ENCODE data around the gene HOXB5. TPM values are rescaled to one million over a fixed set of nuclear protein-coding genes. Genes with fewer than 3 reads are reported as not detected.

HOXB5 gene
- total RNA-seq, 4 donors from 2014 or later = 0.72 to 3.3 (median 1.4) TPM

DNA sequence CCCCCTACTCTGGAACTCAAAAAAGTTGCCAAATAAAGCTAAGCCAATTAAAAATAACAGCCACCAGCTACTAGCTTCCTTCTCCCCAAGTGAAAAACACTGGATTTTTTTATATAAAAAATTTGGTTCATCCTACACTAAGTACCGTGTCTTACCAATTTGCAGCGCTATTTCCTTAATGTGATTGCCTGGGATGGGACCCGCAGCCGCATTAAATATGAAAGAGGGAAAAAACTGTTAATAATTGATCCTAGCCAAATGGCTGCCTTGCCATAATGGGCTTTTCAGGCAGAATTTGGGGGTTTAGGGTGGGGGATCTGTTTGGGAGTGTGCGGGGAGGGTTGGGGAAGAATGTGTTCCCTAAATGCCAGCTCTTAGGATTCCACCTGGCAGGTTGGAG is 30.5 kb upstream of the HOXB5 start:
- TF ChIP-seq, protein P1, sequence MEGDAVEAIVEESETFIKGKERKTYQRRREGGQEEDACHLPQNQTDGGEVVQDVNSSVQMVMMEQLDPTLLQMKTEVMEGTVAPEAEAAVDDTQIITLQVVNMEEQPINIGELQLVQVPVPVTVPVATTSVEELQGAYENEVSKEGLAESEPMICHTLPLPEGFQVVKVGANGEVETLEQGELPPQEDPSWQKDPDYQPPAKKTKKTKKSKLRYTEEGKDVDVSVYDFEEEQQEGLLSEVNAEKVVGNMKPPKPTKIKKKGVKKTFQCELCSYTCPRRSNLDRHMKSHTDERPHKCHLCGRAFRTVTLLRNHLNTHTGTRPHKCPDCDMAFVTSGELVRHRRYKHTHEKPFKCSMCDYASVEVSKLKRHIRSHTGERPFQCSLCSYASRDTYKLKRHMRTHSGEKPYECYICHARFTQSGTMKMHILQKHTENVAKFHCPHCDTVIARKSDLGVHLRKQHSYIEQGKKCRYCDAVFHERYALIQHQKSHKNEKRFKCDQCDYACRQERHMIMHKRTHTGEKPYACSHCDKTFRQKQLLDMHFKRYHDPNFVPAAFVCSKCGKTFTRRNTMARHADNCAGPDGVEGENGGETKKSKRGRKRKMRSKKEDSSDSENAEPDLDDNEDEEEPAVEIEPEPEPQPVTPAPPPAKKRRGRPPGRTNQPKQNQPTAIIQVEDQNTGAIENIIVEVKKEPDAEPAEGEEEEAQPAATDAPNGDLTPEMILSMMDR (IDR thresholded peaks at IDR 0.05) = no peak
- DNase-seq (ENCODE audit: low spot score) (no peak), ATAC-seq (ENCODE audit: low FRiP score) (no peak)

DNA sequence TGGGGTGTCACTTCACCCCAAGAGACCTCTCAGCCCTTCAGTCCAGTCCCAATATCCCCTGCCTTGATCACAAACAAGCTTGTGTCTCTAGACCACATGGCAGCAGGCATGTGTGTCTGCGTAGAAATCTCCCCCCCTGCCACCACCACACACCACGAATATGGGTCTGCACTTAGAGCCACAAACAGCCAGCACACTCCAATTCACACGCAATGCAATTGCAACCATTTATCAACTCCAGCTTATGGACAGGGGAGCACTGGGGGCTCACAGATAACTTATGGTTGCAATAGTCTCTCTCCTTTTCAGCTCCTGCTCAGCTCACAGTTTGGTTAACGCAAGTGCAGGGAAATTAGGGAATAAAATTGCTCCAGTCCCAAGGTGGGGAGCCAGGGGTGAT is 30.0 kb upstream of the HOXB5 start:
- TF ChIP-seq, protein P1 (IDR thresholded peaks at IDR 0.05) = no peak
- no peak for DNase-seq (ENCODE audit: low spot score)
- no peak for ATAC-seq (ENCODE audit: low FRiP score)

DNA sequence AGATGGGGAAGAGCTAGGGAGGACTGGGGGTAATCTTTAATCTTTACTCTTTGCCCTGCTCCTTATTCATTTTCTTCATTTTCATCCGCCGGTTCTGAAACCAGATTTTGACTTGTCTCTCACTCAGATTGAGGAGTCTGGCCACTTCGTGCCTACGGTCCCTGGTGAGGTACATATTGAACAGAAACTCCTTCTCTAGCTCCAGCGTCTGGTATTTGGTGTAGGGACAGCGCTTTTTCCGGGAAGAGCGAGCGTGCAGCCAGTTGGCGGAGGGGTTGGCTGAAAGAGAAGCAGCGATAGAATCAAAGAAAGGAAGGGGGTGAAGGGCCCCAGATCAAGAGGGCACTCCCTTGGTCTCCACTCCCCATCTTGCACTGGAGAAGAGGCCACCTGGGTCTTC is 29.3 kb upstream of the HOXB5 start:
- TF ChIP-seq, protein P1 (IDR thresholded peaks at IDR 0.05) = no peak
- DNase-seq (ENCODE audit: low spot score) = no peak

DNA sequence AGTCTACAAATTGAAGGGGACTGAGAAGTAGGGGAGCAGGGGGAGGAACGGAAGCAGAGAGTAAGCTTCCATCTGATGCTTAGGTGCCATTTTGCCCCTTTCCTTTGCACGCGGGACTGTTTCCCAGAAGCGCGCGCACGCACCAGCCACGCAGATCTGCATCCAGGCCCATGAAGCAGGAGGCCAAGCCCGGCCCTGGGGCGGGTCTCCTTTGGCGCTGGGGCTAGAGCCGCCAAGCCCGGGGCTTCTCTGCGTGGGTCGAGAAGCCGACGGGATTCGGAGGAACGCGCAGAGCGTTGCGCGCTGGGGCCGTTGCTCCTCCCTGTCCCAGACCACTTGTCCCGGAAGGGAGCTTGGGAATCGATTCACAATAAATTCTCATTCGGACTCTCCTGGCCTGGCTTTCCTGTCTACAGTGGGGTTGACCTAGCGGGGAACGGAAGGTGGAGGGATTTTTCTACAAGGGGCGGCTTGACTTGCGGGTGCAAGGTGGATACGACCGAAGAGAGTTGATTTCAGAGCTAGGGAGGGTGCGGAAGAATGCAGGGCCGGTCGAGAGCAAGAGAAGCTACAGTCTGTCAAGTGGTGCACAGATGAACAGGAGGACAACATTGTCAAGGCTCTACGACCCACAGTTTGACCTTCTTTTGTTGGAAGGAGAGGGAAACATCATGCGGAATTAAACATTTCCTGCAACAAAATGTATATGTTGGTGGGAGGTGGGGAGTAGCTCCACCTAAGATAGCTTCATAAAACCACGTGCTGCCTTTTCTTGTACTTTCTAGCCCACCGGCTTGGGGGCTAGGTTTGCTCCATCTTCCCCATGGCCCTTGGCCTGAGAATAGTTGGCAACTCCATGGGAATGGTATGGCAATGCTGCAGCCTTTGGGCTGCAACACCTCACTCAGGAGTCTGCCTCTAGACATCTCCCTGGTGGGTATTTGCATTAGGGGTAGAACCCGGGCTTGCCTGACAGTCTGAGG is 28.1 kb upstream of the HOXB5 start:
- TF ChIP-seq, protein P1 (IDR thresholded peaks at IDR 0.05) = no peak
- DNase-seq (ENCODE audit: low spot score) (no peak), ATAC-seq (ENCODE audit: low FRiP score) (no peak)

More for the DNA sequence above, 29.3 kb upstream of the HOXB5 start:
- no peak for ATAC-seq (ENCODE audit: low FRiP score)

DNA sequence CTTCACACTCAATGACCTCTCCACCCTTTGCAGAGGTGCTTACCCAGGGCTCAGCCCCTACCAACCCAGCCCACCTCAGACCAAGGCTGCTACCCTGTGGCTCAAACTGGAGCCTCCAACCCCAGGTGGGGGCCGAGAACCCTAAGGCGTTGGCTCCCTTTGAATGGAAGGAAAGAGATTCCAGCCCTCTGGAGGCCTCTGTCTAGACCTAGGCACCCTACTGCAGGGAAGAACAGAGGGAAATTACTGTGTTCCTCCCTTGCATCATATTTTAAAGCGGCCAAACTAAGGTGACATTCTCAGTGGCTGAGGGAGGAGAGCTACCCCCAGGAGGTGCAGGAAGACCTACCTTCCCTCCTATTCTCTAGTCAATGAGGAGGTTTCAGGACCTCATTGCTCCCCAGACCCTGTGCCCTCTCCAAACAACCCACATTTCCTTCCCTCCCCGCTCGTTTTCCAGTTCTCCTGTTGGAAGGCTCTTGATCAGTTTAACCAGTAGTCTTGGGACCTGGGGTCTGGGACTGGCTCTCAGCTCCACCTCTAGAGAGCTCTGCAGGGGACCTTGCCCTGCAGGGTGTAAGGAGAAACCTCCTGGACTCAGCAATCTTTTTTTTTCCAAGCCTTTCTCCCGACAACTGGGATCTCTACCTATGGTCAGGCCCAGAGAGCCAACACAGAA is 27.0 kb upstream of the HOXB5 start:
- ATAC-seq (ENCODE audit: low FRiP score) (no peak), DNase-seq (ENCODE audit: low spot score) (no peak)
- TF ChIP-seq, protein P1 (IDR thresholded peaks at IDR 0.05) = no peak

DNA sequence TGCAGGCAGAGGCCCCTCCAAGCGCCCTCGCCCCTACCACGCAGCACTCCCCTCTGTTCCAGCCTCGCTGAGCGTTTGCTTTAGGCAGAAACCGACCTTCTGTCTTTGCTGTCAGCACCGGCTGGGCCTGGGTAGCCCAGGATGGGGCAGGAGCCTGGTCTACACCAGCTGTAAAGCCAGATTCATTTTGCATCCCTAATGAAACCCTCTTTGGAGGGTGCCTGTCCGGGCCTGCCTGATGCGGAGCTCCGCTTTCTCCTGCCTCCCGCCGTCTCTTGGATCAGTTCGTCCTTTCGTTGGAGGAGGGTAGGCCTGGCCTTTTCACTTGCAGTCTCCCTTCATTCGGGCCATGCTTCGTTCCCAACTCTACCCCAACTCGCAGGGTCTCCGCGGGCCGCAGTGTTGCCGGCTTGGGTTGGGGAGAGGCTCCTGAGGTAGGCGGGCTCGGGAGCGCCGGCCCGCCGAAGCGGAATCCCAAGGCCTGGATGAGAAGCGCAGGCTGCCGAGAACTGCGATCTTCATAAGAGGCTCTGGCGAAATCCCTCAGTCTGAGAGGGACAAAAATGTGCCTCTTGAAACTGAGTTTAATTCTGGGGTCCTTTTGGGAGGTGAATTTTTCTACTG is 26.4 kb upstream of the HOXB5 start:
- TF ChIP-seq, protein P1 (IDR thresholded peaks at IDR 0.05) = no peak
- ATAC-seq (ENCODE audit: low FRiP score) = no peak
- DNase-seq (ENCODE audit: low spot score) = no peak

Measured in omental fat pad (tissue), 4 donors.